GM23338 (cell line): ENCODE data around the gene EVI5. TPM values are rescaled to one million over a fixed set of nuclear protein-coding genes. Genes with fewer than 3 reads are reported as not detected.

Experiments used
- ATAC-seq: fragments of 200-7000 bp; cut with Tn5 transposase; 3 replicates; pipeline ENCODE4 v1.9.1; 2020
- DNase-seq: peaks from one replicate; pipeline ENCODE4 v3.0.0-alpha.2; 2015; ENCODE audit warnings: low spot score
- H2AFZ ChIP-seq: fragments of 200-600 bp; sonication (generic); 2 replicates; pipeline ENCODE4 v1.8.0; 2016; ENCODE audit warnings: antibody characterized with exemption, mild to moderate bottlenecking, moderate library complexity
- H3F3A ChIP-seq: fragments of 200-600 bp; sonication (generic); replicated peaks from 2 replicates; pipeline ENCODE4 v1.8.0; 2017; ENCODE audit warnings: antibody characterized with exemption, mixed run types, low read depth
- H3K27ac ChIP-seq: fragments of 200-600 bp; sonication (generic); 2 replicates; pipeline ENCODE4 v1.6.1; 2016; ENCODE audit warnings: low read depth
- H3K27me3 ChIP-seq: fragments of 200-600 bp; sonication (generic); 2 replicates; pipeline ENCODE4 v1.8.0; 2016; ENCODE audit warnings: mild to moderate bottlenecking, mixed run types, moderate library complexity; ENCODE audit not compliant: insufficient read depth
- H3K36me3 ChIP-seq: fragments of 200-600 bp; sonication (generic); 2 replicates; pipeline ENCODE4 v1.8.0; 2016; ENCODE audit warnings: mild to moderate bottlenecking; ENCODE audit not compliant: insufficient read depth
- H3K4me1 ChIP-seq: fragments of 200-600 bp; sonication (generic); 2 replicates; pipeline ENCODE4 v1.8.0; 2016; ENCODE audit warnings: mild to moderate bottlenecking, moderate library complexity; ENCODE audit not compliant: insufficient read depth
- H3K4me2 ChIP-seq: fragments of 200-600 bp; sonication (generic); 2 replicates; pipeline ENCODE4 v1.7.1; 2017; ENCODE audit warnings: mixed run types
- H3K4me3 ChIP-seq: fragments of 200-600 bp; sonication (generic); 2 replicates; pipeline ENCODE4 v1.6.1; 2016; ENCODE audit warnings: mixed run types
- H3K79me2 ChIP-seq: fragments of 200-600 bp; sonication (generic); replicated peaks from 2 replicates; pipeline ENCODE4 v1.8.0; 2017; ENCODE audit warnings: mild to moderate bottlenecking; ENCODE audit not compliant: insufficient read depth
- H3K9me2 ChIP-seq: fragments of 200-600 bp; sonication (generic); 2 replicates; pipeline ENCODE4 v1.8.0; 2017; ENCODE audit not compliant: insufficient read depth
- H4K20me1 ChIP-seq: fragments of 200-600 bp; sonication (generic); replicated peaks from 2 replicates; pipeline ENCODE4 v1.8.0; 2017; ENCODE audit warnings: mild to moderate bottlenecking; ENCODE audit not compliant: insufficient read depth
- H3K27ac Mint-ChIP-seq: 2 replicates; pipeline ENCODE4 v1.8.0; 2020; ENCODE audit warnings: inconsistent platforms, mild to moderate bottlenecking, moderate library complexity, mixed read lengths
- H3K27me3 Mint-ChIP-seq: 3 replicates; pipeline ENCODE4 v1.8.0; 2022; ENCODE audit warnings: low read depth, mild to moderate bottlenecking, moderate library complexity, mixed read lengths, inconsistent platforms; ENCODE audit not compliant: insufficient read depth, poor library complexity
- H3K36me3 Mint-ChIP-seq: 3 replicates; pipeline ENCODE4 v1.8.0; 2021; ENCODE audit warnings: low read depth, mild to moderate bottlenecking, inconsistent platforms, moderate library complexity, mixed read lengths
- H3K4me1 Mint-ChIP-seq: 3 replicates; pipeline ENCODE4 v1.8.0; 2020; ENCODE audit warnings: mild to moderate bottlenecking, inconsistent platforms, mixed read lengths
- H3K4me3 Mint-ChIP-seq: 3 replicates; pipeline ENCODE4 v1.8.0; 2021; ENCODE audit warnings: moderate library complexity, mild to moderate bottlenecking, inconsistent platforms, mixed read lengths
- H3K9me3 Mint-ChIP-seq: 3 replicates; pipeline ENCODE4 v1.8.0; 2020; ENCODE audit warnings: moderate library complexity, mild to moderate bottlenecking, inconsistent platforms, mixed read lengths
- CREB1 ChIP-seq: fragments of 250-450 bp; sonication (Bioruptor Pico); IDR thresholded peaks from 2 replicates; pipeline ENCODE4 v1.5.0; 2020; ENCODE audit warnings: low read depth, mild to moderate bottlenecking, moderate library complexity
- CTCF ChIP-seq, 2 experiments: fragments of 200-600 bp in 1 of 2; sonication (generic) in 1 of 2; conservative IDR thresholded peaks; 2 replicates each; pipeline versions ENCODE4 v1.5.1 to v1.6.1; 2016 to 2017; ENCODE audit warnings: antibody characterized with exemption in 2 of 2, low read depth in 2 of 2, mild to moderate bottlenecking in 2 of 2, moderate library complexity in 1 of 2
- ETS1 ChIP-seq: IDR thresholded peaks from 2 replicates; pipeline ENCODE4 v1.6.1; 2016; ENCODE audit warnings: antibody characterized with exemption
- EZH2 ChIP-seq: fragments of 200-600 bp; sonication (generic); IDR thresholded peaks from one replicate; pipeline ENCODE4 v1.8.0; 2017; ENCODE audit warnings: antibody characterized with exemption, mild to moderate bottlenecking, low read depth; ENCODE audit not compliant: unreplicated experiment
- EZH2phosphoT487 ChIP-seq: fragments of 200-600 bp; sonication (generic); IDR thresholded peaks from one replicate; pipeline ENCODE4 v1.8.1; 2018; ENCODE audit warnings: antibody characterized with exemption; ENCODE audit not compliant: unreplicated experiment
- JUNB ChIP-seq: IDR thresholded peaks from one replicate; pipeline ENCODE4 v1.6.1; 2016; ENCODE audit warnings: antibody characterized with exemption; ENCODE audit not compliant: unreplicated experiment
- NANOG ChIP-seq: IDR thresholded peaks from 2 replicates; pipeline ENCODE4 v1.6.1; 2016; ENCODE audit warnings: antibody characterized with exemption, borderline replicate concordance
- POLR2AphosphoS5 ChIP-seq: IDR thresholded peaks from 2 replicates; pipeline ENCODE4 v1.6.1; 2016; ENCODE audit warnings: antibody characterized with exemption, low read depth
- REST ChIP-seq: IDR thresholded peaks from one replicate; pipeline ENCODE4 v1.6.1; 2018; ENCODE audit warnings: antibody characterized with exemption; ENCODE audit not compliant: unreplicated experiment
- STAT1 ChIP-seq: IDR thresholded peaks from one replicate; pipeline ENCODE4 v1.6.1; 2016; ENCODE audit warnings: antibody characterized with exemption; ENCODE audit not compliant: unreplicated experiment
- ZNF114 ChIP-seq: fragments of 250-450 bp; sonication (Bioruptor Pico); IDR thresholded peaks from 2 replicates; pipeline ENCODE4 v1.5.0; 2020; ENCODE audit warnings: mild to moderate bottlenecking, moderate library complexity
- ZNF331 ChIP-seq: fragments of 250-450 bp; sonication (Bioruptor Pico); IDR thresholded peaks from 2 replicates; pipeline ENCODE4 v1.5.0; 2020; ENCODE audit warnings: low read depth, mild to moderate bottlenecking, moderate library complexity
- ZNF462 ChIP-seq: fragments of 250-450 bp; sonication (Bioruptor Pico); IDR thresholded peaks from 2 replicates; pipeline ENCODE4 v1.5.0; 2020; ENCODE audit warnings: mild to moderate bottlenecking, moderate library complexity
- polyA plus RNA-seq: library from polyadenylated mRNA; unstranded; fragments of >200 nt; fragmentation: Nextera tagmentation; extraction: Ambion mirVana; gene quantifications from 2 replicates; pipeline ENCODE4 v1.2.1, GENCODE V29; 2016
- total RNA-seq: library from RNA; depleted of rRNA; stranded (reverse); fragments of >200 nt; shearing (Covaris generic); gene quantifications from 2 replicates; pipeline ENCODE4 v1.2.3, GENCODE V29; 2014

EVI5 gene
- total and polyA plus RNA-seq, 2 experiments from 2014 or later, result 15.6 to 24.8 TPM

GRCh38 chr1:92488832-92489231 lies 296.1 kb downstream of the EVI5 start:
- H3K27me3 ChIP-seq, result peaks cover 70% of the 10 kb centered on the region

More at GRCh38 chr1:92488832-92489231, 296.1 kb downstream of the EVI5 start:
- peaks cover 10% of the 10 kb centered on the region; the same call in 2 of the 3 replicates for H3K4me1 Mint-ChIP-seq
- no peak overlapping the region for H2AFZ ChIP-seq
- H4K20me1 ChIP-seq, result no peaks in the 10 kb centered on the region; the same call in 1 of the 2 replicates
- no peak overlapping the region for H3K4me3 Mint-ChIP-seq
- H3K9me2 ChIP-seq, result no peaks in the 10 kb centered on the region
- H3K4me2 ChIP-seq, result no peak overlapping the region
- peaks cover 4% of the 10 kb centered on the region; the same call in 2 of the 3 replicates for H3K9me3 Mint-ChIP-seq
- H3K4me1 ChIP-seq, result no peaks in the 10 kb centered on the region; the same call in 1 of the 2 replicates
- ATAC-seq, result no peak
- H3K27me3 Mint-ChIP-seq, result peaks cover 57% of the 10 kb centered on the region
- no peaks in the 10 kb centered on the region for H3K79me2 ChIP-seq
- H3K27ac Mint-ChIP-seq, result no peak overlapping the region
- H3K36me3 Mint-ChIP-seq, result no peaks in the 10 kb centered on the region
- no peak overlapping the region for H3K27ac ChIP-seq
- no peaks in the 10 kb centered on the region for H3K36me3 ChIP-seq
- 0 out of 2 replicates have a peak, but pooled peaks cover 8% of the 10 kb centered on the region for H3F3A ChIP-seq
- DNase-seq, result no peak
- no peak overlapping the region for H3K4me3 ChIP-seq
- TF ChIP-seq POLR2AphosphoS5 (no peak), CREB1 (CRISPR knock-in tag) (no peak), REST (no peak), JUNB (no peak), ZNF462 (no peak), ZNF331 (no peak), ZNF114 (CRISPR knock-in tag) (no peak), EZH2phosphoT487 (no peak), ETS1 (no peak), CTCF (conservative IDR thresholded peaks at IDR 0.05; ENCODE audit: low read depth in 2 of 2) (no peak), EZH2 (no peak), NANOG (no peak), STAT1 (no peak)
